Natural killer cell (primary cell): ENCODE data around the gene CDH11. TPM values are rescaled to one million over a fixed set of nuclear protein-coding genes. Genes with fewer than 3 reads are reported as not detected.
A peak's percentile ranks its signal among the peaks of the same experiment; 100 is the strongest.

Experiments used
- ATAC-seq, 3 donors: fragments of 150-1000 bp in 2 of 3; fragments of 200-7000 bp in 1 of 3; cut with Tn5 transposase; 1 replicate in 1 of 3; 2 replicates in 2 of 3; pipeline ENCODE4 v1.10.0; 2021; ENCODE audit warnings: mild to moderate bottlenecking in 2 of 3, moderate library complexity in 2 of 3
- DNase-seq, 2 donors: peaks; one replicate each; pipeline versions ENCODE4 v3.0.0 to v3.0.0-alpha.2; 2013 to 2021; ENCODE audit warnings: mixed read lengths in 1 of 2
- H3K27ac ChIP-seq: one replicate; pipeline ENCODE4 v1.5.1; 2013; ENCODE audit warnings: mild to moderate bottlenecking, low read length
- H3K27me3 ChIP-seq: one replicate; pipeline ENCODE4 v1.6.1; 2013; ENCODE audit warnings: low read length; ENCODE audit not compliant: control insufficient read depth, insufficient read depth
- H3K36me3 ChIP-seq: one replicate; pipeline ENCODE4 v1.6.1; 2013; ENCODE audit warnings: low read length; ENCODE audit not compliant: control insufficient read depth, insufficient read depth
- H3K4me1 ChIP-seq: one replicate; pipeline ENCODE4 v1.6.1; 2013; ENCODE audit warnings: low read length; ENCODE audit not compliant: control insufficient read depth, insufficient read depth
- H3K4me3 ChIP-seq: one replicate; pipeline ENCODE4 v1.5.1; 2013; ENCODE audit warnings: low read length
- H3K9me3 ChIP-seq: one replicate; pipeline ENCODE4 v1.6.1; 2013; ENCODE audit warnings: low read length; ENCODE audit not compliant: control insufficient read depth, insufficient read depth
- H3K27ac Mint-ChIP-seq, 2 donors: one replicate each; pipeline ENCODE4 v1.8.0; 2022; ENCODE audit warnings: mild to moderate bottlenecking in 2 of 2, mixed read lengths in 2 of 2, moderate library complexity in 1 of 2
- H3K27me3 Mint-ChIP-seq, 2 donors: one replicate each; pipeline ENCODE4 v1.8.0; 2022; ENCODE audit warnings: low read depth in 2 of 2, mixed read lengths in 2 of 2
- H3K36me3 Mint-ChIP-seq: one replicate; pipeline ENCODE4 v1.8.0; 2022; ENCODE audit warnings: mixed read lengths
- H3K4me1 Mint-ChIP-seq, 2 donors: one replicate each; pipeline ENCODE4 v1.8.0; 2022; ENCODE audit warnings: mixed read lengths in 2 of 2
- H3K4me3 Mint-ChIP-seq: one replicate; pipeline ENCODE4 v1.8.0; 2022; ENCODE audit warnings: mild to moderate bottlenecking, moderate library complexity, mixed read lengths
- H3K9me3 Mint-ChIP-seq, 2 donors: one replicate each; pipeline ENCODE4 v1.8.0; 2022; ENCODE audit warnings: mixed read lengths in 2 of 2
- WGBS: methylation state at CpG from one replicate; pipeline ENCODE4 v1.1.7; 2013; ENCODE audit warnings: missing lambda C conversion rate; ENCODE audit not compliant: insufficient coverage; 5-methylcytosine and 5-hydroxymethylcytosine counted together
- intact Hi-C: fragments of 100-400 bp; cut with micrococcal nuclease; formaldehyde crosslinking; loops from one replicate; pipeline ENCODE4 v1.14.2; 2022
- total RNA-seq, 4 donors: library from RNA; stranded (reverse); fragments of 120-200 nt in 1 of 4; gene quantifications; one replicate each; pipeline versions ENCODE4 v1.2.3 to v1.2.4, GENCODE V29; 2013 to 2022
- TF ChIP-seq, protein P1 (sequence below): fragments of 200-600 bp; IDR thresholded peaks from one replicate; pipeline ENCODE4 v1.8.0; 2022; ENCODE audit warnings: antibody characterized with exemption

The CDH11 gene
- total RNA-seq, 3 donors from 2014 or later (not counting 1 experiment from before 2014, with no cell fraction given), result not detected

DNA sequence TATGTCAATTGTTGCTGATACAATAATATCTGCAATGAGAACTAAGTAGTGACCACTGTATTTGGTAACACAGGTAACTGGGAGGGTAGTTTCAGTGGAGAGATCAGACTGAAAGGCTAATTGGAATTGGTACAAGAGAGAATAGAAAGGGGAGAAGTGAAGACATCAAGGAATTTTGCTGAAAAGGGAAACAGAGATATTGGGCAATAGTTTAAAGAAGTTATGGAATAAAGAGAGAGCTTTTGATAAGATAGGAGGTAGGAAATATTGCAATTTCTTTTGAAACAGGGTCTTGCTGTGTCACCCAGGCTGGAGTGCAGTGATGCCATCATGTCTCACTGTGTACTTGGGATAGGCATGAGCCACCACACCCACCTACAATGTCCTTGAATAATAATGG lies 26.9 kb upstream of the CDH11 start:
- H3K9me3 ChIP-seq, result no peaks in the 10 kb centered on the region
- TF ChIP-seq, protein P1, sequence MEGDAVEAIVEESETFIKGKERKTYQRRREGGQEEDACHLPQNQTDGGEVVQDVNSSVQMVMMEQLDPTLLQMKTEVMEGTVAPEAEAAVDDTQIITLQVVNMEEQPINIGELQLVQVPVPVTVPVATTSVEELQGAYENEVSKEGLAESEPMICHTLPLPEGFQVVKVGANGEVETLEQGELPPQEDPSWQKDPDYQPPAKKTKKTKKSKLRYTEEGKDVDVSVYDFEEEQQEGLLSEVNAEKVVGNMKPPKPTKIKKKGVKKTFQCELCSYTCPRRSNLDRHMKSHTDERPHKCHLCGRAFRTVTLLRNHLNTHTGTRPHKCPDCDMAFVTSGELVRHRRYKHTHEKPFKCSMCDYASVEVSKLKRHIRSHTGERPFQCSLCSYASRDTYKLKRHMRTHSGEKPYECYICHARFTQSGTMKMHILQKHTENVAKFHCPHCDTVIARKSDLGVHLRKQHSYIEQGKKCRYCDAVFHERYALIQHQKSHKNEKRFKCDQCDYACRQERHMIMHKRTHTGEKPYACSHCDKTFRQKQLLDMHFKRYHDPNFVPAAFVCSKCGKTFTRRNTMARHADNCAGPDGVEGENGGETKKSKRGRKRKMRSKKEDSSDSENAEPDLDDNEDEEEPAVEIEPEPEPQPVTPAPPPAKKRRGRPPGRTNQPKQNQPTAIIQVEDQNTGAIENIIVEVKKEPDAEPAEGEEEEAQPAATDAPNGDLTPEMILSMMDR, result no peak
- H3K4me1 ChIP-seq, result no peaks in the 10 kb centered on the region
- H3K27me3 ChIP-seq, result no peaks in the 10 kb centered on the region
- no peak for DNase-seq
- Mint-ChIP-seq H3K4me1 (no peaks in the 10 kb centered on the region), H3K27ac (no peak overlapping the region), H3K27me3 (no peaks in the 10 kb centered on the region), H3K9me3 (peaks cover 2 to 15% of the 10 kb centered on the region in 2 donors), H3K4me3 (no peak overlapping the region), H3K36me3 (no peaks in the 10 kb centered on the region)
- no peak overlapping the region for H3K4me3 ChIP-seq
- no peaks in the 10 kb centered on the region for H3K36me3 ChIP-seq
- intact Hi-C loops, result no loop called here
- H3K27ac ChIP-seq, result no peak overlapping the region
- no peak for ATAC-seq

DNA sequence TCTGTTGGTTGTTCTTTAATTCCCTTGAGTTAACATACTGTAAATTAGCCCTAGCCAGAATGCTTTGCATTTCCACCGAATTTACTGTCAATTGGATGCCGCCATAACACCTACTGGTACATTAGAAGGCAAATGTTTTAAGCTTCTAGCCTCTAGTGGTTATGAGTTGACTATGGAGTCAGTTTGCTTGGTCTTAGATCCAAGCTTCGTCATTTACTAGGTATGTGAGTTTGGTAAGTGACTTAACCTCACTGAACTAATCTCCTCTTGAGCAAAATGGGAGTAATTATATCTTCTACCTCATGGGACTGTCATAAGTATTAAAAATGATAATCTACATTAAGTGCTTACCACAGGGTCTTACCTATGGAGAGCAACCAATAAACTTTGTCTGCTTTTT lies 20.4 kb upstream of the CDH11 start:
- DNase-seq (no peak), ATAC-seq (no peak)
- H3K36me3 ChIP-seq, result no peaks in the 10 kb centered on the region
- intact Hi-C loops, result no loop called here
- 88% methylated on average over 2 of the region's 3 CpGs for WGBS
- no peak overlapping the region for H3K27ac ChIP-seq
- TF ChIP-seq, protein P1, result no peak
- Mint-ChIP-seq H3K4me3 (no peak overlapping the region), H3K4me1 (no peaks in the 10 kb centered on the region), H3K27ac (no peak overlapping the region), H3K9me3 (peaks cover 4 to 5% of the 10 kb centered on the region in 2 donors), H3K36me3 (no peaks in the 10 kb centered on the region), H3K27me3 (no peaks in the 10 kb centered on the region)
- no peaks in the 10 kb centered on the region for H3K4me1 ChIP-seq
- H3K4me3 ChIP-seq, result no peak overlapping the region
- H3K9me3 ChIP-seq, result no peaks in the 10 kb centered on the region
- no peaks in the 10 kb centered on the region for H3K27me3 ChIP-seq

DNA sequence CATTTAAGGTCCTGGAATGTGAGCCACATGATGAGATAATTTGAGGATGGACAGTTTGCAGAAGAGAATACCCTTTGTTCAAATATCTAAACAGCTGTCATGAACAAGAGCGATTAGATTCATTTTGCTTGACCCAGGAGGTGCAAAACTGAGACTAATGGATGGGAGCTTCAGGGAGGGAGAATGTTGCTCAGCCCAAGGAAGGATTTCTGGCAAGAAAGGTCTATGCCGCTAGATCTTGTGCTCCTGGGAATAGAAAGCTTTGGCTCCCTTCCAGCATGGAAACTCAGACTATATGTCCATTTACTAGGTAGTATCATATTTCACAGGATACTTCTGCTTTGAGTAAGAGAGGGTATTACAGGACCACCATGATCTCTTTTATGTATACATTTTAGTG lies 14.8 kb upstream of the CDH11 start:
- 86% methylated on average over 2 of the region's 2 CpGs for WGBS
- no peaks in the 10 kb centered on the region for H3K27me3 Mint-ChIP-seq
- no peaks in the 10 kb centered on the region for H3K4me1 Mint-ChIP-seq
- H3K4me3 Mint-ChIP-seq, result no peak overlapping the region
- TF ChIP-seq, protein P1, result no peak
- intact Hi-C loops, result no loop called here
- H3K27ac Mint-ChIP-seq, result no peak overlapping the region
- no peaks in the 10 kb centered on the region for H3K27me3 ChIP-seq
- no peak overlapping the region for H3K27ac ChIP-seq
- peaks cover 8 to 12% of the 10 kb centered on the region in 2 donors for H3K9me3 Mint-ChIP-seq
- no peaks in the 10 kb centered on the region for H3K36me3 Mint-ChIP-seq
- H3K4me3 ChIP-seq, result no peak overlapping the region
- ATAC-seq, result no peak
- H3K9me3 ChIP-seq, result no peaks in the 10 kb centered on the region
- DNase-seq, result no peak
- no peaks in the 10 kb centered on the region for H3K4me1 ChIP-seq
- H3K36me3 ChIP-seq, result no peaks in the 10 kb centered on the region

DNA sequence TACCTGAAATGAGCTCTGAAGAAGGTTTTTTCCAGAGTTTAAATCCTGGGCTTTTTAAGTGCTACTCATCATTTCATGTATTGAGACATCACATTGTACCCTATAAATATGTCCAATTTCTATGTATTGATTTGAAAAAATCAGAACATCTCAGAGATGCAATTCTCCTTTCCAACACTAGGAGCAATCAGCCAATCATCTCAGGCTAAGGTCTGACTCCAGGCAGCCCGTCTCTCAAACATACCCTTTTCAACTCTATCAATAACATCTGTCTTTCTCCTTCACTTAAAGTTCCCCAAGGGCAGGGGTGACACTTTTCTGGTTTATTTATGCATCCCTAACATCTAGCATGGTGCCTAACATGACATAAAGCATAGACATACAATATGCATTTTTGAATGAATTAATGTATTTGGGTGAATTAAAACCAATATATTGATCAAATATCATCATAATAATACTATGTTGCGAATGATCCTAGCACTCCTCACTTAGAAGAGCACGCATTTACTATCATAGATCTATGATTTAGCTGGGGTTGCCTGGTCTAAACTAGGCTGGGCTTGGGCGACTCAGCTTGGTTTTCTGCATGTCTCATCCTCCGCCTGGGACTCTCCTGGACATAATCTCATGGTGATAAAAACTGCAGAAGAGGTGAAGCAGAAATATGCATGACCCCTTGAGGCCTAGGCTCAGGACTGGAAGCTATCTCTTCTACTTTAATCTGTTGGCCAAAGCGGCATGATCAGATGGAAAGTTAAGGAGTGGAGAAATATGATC lies 5.2 kb upstream of the CDH11 start:
- Mint-ChIP-seq H3K9me3 (peaks cover 2 to 4% of the 10 kb centered on the region in 2 donors), H3K36me3 (no peaks in the 10 kb centered on the region), H3K27ac (no peak overlapping the region), H3K27me3 (peaks cover 15 to 18% of the 10 kb centered on the region in 2 donors), H3K4me1 (no peaks in the 10 kb centered on the region), H3K4me3 (no peak overlapping the region)
- Histone ChIP-seq H3K36me3 (no peaks in the 10 kb centered on the region), H3K4me3 (no peak overlapping the region), H3K27me3 (peaks cover 6% of the 10 kb centered on the region), H3K27ac (no peak overlapping the region), H3K9me3 (no peaks in the 10 kb centered on the region), H3K4me1 (peaks cover 3% of the 10 kb centered on the region)
- ATAC-seq (peak in 1 of 3 donors; percentile 9), DNase-seq (no peak)
- intact Hi-C loops, result no loop called here
- TF ChIP-seq, protein P1, result peak; percentile 10
- 90% methylated on average over 6 of the region's 6 CpGs for WGBS
